PFSK-1 (cell line): ENCODE results near the gene TNFSF4.

ENCODE experiments used
- FOXP2 ChIP-seq: optimal IDR thresholded peaks from 2 replicates; pipeline ENCODE3; 2011; ENCODE audit warnings: borderline replicate concordance, control low read depth, inconsistent platforms; ENCODE audit not compliant: insufficient read depth; ENCODE audit errors: extremely low read length, extremely low read depth
- POLR2AphosphoS5 ChIP-seq: IDR thresholded peaks from 2 replicates; pipeline ENCODE4 v1.6.1; 2012; ENCODE audit warnings: low read depth, mild to moderate bottlenecking, control low read depth, low read length, moderate library complexity
- SIN3A ChIP-seq: IDR thresholded peaks from 2 replicates; pipeline ENCODE4 v1.6.1; 2012; ENCODE audit warnings: mild to moderate bottlenecking, low read length, moderate library complexity, borderline replicate concordance; ENCODE audit not compliant: insufficient read depth
- TAF1 ChIP-seq: IDR thresholded peaks from 2 replicates; pipeline ENCODE4 v1.6.1; 2012; ENCODE audit warnings: low read length, control low read depth, borderline replicate concordance; ENCODE audit not compliant: insufficient read depth
- TF ChIP-seq, protein P1 (sequence below), 2 experiments: IDR thresholded peaks; 2 replicates each; pipeline versions ENCODE4 v1.6.1 to v1.8.0; 2011 to 2012; ENCODE audit warnings: low read depth in 2 of 2, low read length in 2 of 2, control low read depth in 1 of 2, inconsistent platforms in 1 of 2, mild to moderate bottlenecking in 1 of 2, moderate library complexity in 1 of 2; ENCODE audit not compliant: insufficient read depth in 1 of 2

DNA sequence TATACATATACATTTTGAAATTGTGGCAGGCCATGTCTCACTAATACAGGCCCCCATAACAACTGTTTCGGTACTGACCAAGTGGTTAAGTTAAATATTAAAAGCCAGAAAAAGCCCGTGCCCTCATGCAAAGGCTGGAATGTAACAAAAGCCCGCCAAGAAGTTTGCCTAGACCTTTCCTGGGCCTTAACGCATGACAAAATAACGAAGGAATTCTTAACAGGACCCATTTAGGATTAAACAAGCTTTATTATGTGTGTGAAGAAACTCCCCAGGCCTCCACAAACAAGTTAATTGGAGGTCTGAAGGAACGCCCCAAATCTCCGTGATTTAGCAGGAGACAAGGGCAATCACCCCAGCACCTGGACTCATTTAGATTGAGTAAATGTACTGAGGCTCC lies 42.4 kb downstream of the TNFSF4 start:
- no peak for TF ChIP-seq POLR2AphosphoS5
- TF ChIP-seq TAF1: no peak
- TF ChIP-seq, protein P1, sequence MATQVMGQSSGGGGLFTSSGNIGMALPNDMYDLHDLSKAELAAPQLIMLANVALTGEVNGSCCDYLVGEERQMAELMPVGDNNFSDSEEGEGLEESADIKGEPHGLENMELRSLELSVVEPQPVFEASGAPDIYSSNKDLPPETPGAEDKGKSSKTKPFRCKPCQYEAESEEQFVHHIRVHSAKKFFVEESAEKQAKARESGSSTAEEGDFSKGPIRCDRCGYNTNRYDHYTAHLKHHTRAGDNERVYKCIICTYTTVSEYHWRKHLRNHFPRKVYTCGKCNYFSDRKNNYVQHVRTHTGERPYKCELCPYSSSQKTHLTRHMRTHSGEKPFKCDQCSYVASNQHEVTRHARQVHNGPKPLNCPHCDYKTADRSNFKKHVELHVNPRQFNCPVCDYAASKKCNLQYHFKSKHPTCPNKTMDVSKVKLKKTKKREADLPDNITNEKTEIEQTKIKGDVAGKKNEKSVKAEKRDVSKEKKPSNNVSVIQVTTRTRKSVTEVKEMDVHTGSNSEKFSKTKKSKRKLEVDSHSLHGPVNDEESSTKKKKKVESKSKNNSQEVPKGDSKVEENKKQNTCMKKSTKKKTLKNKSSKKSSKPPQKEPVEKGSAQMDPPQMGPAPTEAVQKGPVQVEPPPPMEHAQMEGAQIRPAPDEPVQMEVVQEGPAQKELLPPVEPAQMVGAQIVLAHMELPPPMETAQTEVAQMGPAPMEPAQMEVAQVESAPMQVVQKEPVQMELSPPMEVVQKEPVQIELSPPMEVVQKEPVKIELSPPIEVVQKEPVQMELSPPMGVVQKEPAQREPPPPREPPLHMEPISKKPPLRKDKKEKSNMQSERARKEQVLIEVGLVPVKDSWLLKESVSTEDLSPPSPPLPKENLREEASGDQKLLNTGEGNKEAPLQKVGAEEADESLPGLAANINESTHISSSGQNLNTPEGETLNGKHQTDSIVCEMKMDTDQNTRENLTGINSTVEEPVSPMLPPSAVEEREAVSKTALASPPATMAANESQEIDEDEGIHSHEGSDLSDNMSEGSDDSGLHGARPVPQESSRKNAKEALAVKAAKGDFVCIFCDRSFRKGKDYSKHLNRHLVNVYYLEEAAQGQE (IDR thresholded peaks at IDR 0.05; ENCODE audit: insufficient read depth in 1 of 2, low read depth in 2 of 2, low read length in 2 of 2): no peak
- TF ChIP-seq SIN3A: no peak
- no peak for TF ChIP-seq FOXP2
